ELR (cell line): ENCODE measurements around the gene FMNL2.
A peak's percentile ranks its signal among the peaks of the same experiment; 100 is the strongest.

ENCODE experiments used
- DNase-seq: peaks from one replicate; pipeline ENCODE4 v3.0.0-alpha.2; 2015; ENCODE audit warnings: low read depth

FMNL2 gene

GRCh38 chr2:152615177-152615576 is 280.2 kb downstream of the FMNL2 start:
- DNase-seq: no peak

DNA sequence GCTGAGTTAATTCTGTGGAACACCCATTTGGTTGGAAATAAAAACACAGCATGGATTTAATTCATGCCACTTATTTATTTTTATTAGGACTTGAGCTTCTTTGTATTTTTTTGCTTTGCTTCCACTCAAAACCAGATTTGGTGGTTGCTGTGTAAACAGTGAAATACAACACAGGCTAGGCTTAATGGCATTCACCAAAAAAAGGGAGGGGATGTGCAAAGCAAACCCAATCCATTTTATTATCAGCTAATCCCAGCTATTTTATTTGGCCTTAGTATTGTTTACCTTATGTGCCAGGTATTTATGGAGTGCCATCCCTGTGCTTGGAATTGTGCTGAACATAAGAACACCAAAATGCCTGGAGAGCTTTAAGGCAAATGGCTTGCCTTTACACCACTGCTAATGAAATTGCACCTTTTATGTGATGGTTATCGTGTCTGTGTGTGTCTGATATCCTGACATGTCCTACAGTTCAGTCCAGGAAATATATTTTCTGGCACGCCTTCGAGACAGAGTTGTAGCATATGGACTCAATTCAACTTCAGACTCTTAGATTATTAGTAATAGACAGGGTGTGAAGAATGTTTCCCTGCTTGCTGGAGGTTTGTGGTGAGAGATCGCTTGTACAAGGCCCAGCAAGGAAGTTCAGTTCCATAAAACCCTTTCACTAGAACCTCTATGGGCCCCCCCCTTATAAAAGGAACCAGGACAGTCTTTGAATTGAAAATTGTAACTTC is 282.6 kb downstream of the FMNL2 start:
- DNase-seq: no peak

- no peak for DNase-seq
Observed at GRCh38 chr2:152618193-152618564, 283.2 kb downstream of the FMNL2 start.

DNA sequence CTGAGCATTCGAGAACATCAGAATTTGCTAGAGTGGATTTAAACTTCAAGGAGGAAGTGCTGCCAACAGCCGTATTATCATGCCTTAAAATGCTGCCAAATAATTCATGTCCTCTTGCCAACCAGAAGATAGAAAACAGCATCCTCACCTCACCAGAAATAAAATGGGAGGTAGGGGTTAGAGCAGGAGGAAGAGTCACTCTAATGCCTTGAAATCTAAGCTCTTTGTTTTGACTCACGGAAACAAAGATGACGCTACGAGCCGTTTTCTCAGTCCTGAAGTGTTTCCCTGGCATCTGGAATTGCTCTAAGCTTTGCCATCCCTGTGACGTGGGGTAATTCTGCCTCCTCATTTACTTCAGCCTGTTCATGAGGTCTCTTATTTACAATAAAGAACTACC is 285.2 kb downstream of the FMNL2 start:
- DNase-seq: no peak

- DNase-seq: no peak
Observed at GRCh38 chr2:152620985-152621384, 286.0 kb downstream of the FMNL2 start.

- DNase-seq: no peak
Observed at GRCh38 chr2:152622219-152622618, 287.2 kb downstream of the FMNL2 start.

- no peak for DNase-seq
Observed at GRCh38 chr2:152623076-152623740, 288.2 kb downstream of the FMNL2 start.

DNA sequence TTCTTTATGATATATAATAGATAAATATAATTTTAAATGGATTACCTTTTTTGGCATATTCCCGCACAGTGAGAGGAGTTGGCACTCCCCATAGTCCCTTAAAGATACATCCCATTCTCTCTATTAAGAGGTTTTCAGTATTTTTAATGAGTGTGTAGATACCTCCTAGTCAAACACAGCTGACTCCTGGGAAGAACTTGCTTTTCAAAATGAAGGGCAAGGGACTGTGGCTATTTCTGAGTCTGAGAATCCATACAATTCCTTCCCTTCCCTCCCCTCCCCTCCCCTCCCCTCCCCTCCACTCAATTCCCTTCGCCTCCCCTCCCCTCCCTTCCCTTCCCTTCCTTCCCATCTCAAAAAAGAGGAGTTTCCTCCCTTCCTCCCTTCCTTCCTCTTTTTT is 288.8 kb downstream of the FMNL2 start:
- no peak for DNase-seq

DNA sequence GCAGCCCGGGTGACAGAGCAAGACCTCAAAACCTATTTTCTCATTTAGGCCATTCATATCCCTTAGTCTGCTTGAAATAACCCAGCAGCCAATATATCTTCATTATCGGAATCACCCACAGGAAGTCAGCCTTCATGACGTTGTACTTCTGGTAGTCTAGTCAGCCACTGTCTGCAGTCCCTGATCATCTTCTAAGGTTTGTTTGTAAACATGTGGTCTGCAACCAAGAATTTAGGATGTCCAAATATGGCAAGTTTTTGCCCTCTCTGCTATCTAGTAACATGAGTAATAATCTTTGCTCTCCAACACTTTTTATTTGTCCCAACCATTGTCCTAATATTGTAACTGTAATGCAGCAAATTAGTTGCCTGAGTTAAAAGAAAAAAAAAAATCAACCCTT is 289.8 kb downstream of the FMNL2 start:
- peak; percentile 29 for DNase-seq

DNA sequence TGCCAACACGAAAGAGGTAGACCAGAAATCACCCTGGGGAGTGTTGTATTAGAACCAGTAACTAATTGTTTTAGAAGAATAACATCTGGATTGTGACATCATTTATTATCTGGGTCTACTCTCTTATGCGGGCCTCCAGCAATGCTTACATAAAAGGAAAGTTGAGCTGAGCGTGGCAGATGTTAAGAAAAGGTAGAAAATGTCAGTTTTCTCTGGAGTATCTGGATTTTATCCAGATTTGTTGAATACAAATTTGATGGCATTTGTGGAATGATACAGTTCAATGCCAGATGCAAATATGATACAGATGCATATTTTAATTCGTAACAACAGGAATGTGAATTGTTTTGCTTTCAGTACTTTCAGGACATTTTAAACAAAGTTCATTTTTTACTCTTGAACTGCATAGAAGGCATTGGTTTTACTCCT is 292.0 kb downstream of the FMNL2 start:
- no peak for DNase-seq

GRCh38 chr2:152627351-152627957 is 292.5 kb downstream of the FMNL2 start:
- peak; percentile 57 for DNase-seq

DNA sequence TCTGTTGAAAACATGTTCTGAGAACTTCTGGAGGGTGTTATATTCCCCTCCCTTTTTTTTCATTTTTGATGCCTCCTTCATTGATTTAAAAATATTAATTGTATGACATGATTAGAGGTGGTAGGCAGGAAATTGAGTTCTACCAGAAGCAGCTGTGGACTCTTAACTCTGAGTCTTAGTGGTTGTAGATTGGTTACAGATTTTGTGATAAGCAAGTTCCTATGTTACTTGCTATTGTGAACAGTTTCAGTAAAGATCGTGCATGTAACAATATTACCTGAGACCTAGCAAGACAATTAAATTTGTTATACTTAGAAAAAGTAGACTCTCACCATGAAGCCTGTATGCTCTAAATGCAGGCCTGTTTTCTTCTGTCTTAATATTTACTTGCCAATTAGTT is 294.2 kb downstream of the FMNL2 start:
- DNase-seq: no peak

- DNase-seq: no peak
Observed at GRCh38 chr2:152630466-152630865, 295.5 kb downstream of the FMNL2 start.

- no peak for DNase-seq
Observed at GRCh38 chr2:152632736-152633135, 297.8 kb downstream of the FMNL2 start.

DNA sequence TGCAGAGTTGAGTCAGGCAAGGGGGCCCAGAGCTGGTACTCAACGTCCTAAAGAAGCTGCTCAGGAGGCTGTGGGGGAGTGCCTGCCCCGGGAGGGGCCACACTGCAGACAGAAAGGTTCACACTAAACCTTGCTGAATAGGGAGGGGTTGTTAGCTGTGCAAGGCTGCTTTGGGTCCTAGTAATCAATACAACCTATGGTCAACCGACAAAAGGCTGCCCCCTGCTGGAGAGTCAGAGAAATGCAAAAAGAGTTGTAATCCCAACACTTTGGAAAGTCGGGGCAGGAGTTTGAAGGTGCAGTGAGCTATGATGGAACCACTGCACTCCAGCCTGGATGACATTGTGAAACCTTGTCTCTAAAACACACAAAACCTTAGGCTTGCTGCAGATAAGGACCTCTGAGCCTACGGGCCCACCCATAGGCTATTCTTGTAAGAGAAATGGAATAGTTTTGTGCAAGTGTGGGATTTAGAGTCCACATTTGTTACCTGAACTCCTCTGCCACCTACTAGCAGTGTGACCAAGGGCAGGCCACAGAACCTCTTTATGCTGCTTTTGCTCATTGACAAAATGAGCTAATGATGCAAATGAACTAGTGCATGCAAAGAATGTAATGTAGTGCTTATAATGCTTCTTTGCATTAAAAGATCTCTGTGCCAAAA is 300.8 kb downstream of the FMNL2 start:
- DNase-seq: peak; percentile 75

GRCh38 chr2:152637251-152637650 is 302.3 kb downstream of the FMNL2 start:
- DNase-seq: no peak

DNA sequence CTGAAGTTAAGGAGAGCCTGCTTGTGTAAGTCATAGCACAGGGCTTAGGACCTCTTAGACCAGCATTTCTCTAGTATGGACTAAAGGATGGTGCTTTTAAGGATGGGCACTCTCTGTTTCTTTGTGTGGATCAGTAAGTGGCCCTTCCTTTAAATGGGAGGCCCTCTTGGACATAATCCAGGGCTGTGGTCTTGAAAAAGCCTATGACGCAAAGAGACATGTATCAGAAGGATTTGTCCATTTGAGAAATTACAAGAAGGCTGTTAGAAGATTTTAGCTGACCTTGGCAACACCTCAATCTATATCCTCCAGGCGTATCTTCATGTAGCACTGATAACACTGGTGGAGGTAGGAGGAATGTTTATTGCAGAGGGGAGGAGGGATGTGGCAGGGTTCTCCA is 303.1 kb downstream of the FMNL2 start:
- no peak for DNase-seq

DNA sequence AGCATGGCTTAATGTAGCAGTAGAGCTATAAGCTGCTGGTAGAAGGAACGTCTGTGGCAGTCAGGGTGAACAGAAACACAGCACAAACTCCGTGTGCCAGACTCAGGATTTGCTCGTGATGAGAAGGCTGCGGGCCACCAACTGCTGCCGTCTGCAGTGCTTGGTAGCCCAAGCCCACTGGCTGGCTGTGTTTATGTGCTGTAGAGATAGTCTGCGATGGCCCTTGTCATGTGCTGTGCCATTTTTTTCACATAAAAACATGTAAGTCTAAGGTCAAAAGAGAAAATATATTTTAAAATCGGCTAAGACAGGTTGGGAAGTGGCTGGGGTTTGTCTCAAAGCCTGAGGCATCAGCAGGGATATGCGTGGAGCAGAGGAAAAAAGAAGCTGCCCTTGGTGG is 303.6 kb downstream of the FMNL2 start:
- DNase-seq: no peak

DNA sequence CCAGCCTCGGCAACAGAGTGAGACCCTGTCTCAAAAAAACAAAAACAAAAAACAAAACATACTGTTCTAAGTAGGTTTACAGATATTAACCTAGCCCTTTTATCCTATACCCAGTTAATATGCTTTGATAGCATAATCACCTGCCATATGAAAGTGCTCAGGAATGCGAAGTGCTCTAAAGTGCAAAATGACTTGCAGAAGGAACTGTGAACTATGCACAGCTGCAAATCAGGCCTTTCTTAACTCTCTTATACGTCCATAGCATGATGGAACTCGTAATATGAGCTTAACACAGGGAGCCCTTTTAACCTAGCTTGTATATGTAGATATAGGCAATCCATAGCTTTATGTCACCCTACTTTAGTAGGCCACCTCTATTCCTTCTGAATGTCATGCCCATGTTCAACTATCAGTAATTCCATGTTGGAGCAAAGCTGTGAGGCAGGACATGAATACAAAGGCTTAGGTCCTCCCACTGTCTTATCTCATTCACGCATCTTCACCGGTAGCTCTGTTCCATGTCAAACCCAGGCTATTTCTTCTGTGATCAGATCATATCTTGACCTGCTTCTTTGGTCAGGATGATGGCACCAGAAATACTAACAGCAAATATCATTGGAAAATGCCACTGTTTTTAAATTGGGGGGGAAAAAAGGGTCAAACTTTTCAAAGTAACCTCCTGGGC is 309.4 kb downstream of the FMNL2 start:
- DNase-seq: no peak

DNA sequence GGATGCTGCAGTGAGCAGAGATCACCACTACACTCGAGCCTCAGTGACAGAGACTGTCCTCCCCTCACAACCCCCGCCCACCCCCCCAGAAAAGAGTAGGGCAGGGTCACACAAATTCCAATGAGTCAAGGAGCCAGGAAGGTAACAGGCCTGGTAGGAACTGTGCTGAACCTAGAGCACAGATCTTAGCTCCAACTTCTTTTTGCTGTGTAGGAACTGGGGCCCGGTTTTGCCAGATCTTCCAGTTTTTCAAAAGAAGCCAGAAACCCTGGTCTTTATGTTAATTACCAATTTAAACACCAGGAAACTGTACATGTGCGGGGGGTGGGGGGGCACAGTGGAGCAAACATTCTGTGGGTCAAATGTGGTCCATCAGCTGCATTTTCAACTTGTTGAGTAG is 311.3 kb downstream of the FMNL2 start:
- DNase-seq: no peak

DNA sequence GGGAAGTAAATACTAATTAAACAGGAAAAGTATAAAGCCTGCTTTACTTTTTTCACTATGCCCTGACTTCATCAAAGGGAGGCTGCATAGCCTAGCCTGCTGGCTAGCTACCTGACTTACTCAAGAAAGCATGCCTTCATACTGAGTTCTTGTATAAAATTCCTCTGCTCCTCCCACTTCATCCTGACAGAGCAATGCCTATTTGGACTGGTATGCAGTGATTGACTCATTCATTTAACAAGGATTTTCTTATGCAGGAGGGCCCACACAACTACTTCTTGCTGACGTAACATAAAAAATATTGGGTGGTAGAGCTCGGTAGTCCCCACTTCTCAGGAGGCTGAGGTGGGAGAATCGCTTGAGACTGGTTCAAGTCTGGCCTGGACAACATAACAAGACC is 311.8 kb downstream of the FMNL2 start:
- peak; percentile 96 for DNase-seq

GRCh38 chr2:152647552-152647951 is 312.6 kb downstream of the FMNL2 start:
- DNase-seq: peak; percentile 15
